Liver (tissue), 9 donors: ENCODE measurements around the gene GPR42. TPM values are rescaled to one million over a fixed set of nuclear protein-coding genes. Genes with fewer than 3 reads are reported as not detected.
"Not testable (repeated sequence)": the region's sequence is repeated elsewhere in the genome, so short reads cannot be mapped to it uniquely, and the experiment has no call there.

Experiments used
- DNase-seq: peaks from one replicate; pipeline ENCODE4 v3.0.0-alpha.2; 2017; ENCODE audit warnings: low spot score
- H3K27ac ChIP-seq, 2 donors: one replicate each; pipeline ENCODE4 v1.7.0; 2013; ENCODE audit warnings: inconsistent platforms in 2 of 2, low read length in 2 of 2, control low read depth in 1 of 2, low read depth in 1 of 2, mild to moderate bottlenecking in 1 of 2
- H3K27me3 ChIP-seq, 4 donors: one replicate each; pipeline versions ENCODE4 v1.6.1 to v1.7.0; 2013; ENCODE audit warnings: low read length in 3 of 4, inconsistent platforms in 1 of 4, mild to moderate bottlenecking in 1 of 4, moderate library complexity in 1 of 4; ENCODE audit not compliant: control insufficient read depth in 4 of 4, insufficient read depth in 4 of 4
- H3K36me3 ChIP-seq, 4 donors: one replicate each; pipeline versions ENCODE4 v1.6.1 to v1.7.0; 2013; ENCODE audit warnings: low read length in 3 of 4, mild to moderate bottlenecking in 3 of 4, low read depth in 1 of 4, moderate library complexity in 1 of 4; ENCODE audit not compliant: control insufficient read depth in 4 of 4, insufficient read depth in 3 of 4
- H3K4me1 ChIP-seq, 4 donors: one replicate each; pipeline versions ENCODE4 v1.6.1 to v1.7.0; 2013; ENCODE audit warnings: low read length in 3 of 4, mild to moderate bottlenecking in 3 of 4, moderate library complexity in 1 of 4; ENCODE audit not compliant: control insufficient read depth in 4 of 4, insufficient read depth in 4 of 4
- H3K4me3 ChIP-seq, 3 donors: one replicate each; pipeline versions ENCODE4 v1.6.1 to v1.7.0; 2013; ENCODE audit warnings: low read length in 3 of 3, control low read depth in 1 of 3, low read depth in 1 of 3, mild to moderate bottlenecking in 1 of 3
- H3K9ac ChIP-seq, 2 donors: one replicate each; pipeline ENCODE4 v1.7.0; 2013; ENCODE audit warnings: low read length in 2 of 2, mild to moderate bottlenecking in 2 of 2, moderate library complexity in 2 of 2, control low read depth in 1 of 2, low read depth in 1 of 2
- H3K9me3 ChIP-seq, 4 donors: one replicate each; pipeline versions ENCODE4 v1.6.1 to v1.7.0; 2013; ENCODE audit warnings: low read length in 3 of 4; ENCODE audit not compliant: control insufficient read depth in 4 of 4
- HNF4A ChIP-seq, 2 donors: conservative IDR thresholded peaks; 2 replicates each; pipeline ENCODE4 v1.6.1; 2016; ENCODE audit warnings: antibody characterized with exemption in 2 of 2, mild to moderate bottlenecking in 2 of 2
- HNF4G ChIP-seq: IDR thresholded peaks from 2 replicates; pipeline ENCODE4 v1.6.1; 2016; ENCODE audit warnings: antibody characterized with exemption
- MAX ChIP-seq: IDR thresholded peaks from 2 replicates; pipeline ENCODE4 v1.6.1; 2016; ENCODE audit warnings: antibody characterized with exemption
- NR2F2 ChIP-seq: IDR thresholded peaks from 2 replicates; pipeline ENCODE4 v1.6.1; 2016; ENCODE audit warnings: antibody characterized with exemption
- RAD21 ChIP-seq, 2 donors: IDR thresholded peaks; 2 replicates each; pipeline ENCODE4 v1.6.1; 2016; ENCODE audit warnings: antibody characterized with exemption in 2 of 2, mild to moderate bottlenecking in 2 of 2
- REST ChIP-seq: IDR thresholded peaks from 2 replicates; pipeline ENCODE4 v1.6.1; 2016; ENCODE audit warnings: antibody characterized with exemption, mild to moderate bottlenecking
- RXRA ChIP-seq, 2 donors: IDR thresholded peaks; 2 replicates each; pipeline ENCODE4 v1.6.1; 2017 to 2018; ENCODE audit warnings: antibody characterized with exemption in 2 of 2, mild to moderate bottlenecking in 1 of 2
- SP1 ChIP-seq: IDR thresholded peaks from 2 replicates; pipeline ENCODE4 v1.6.1; 2018; ENCODE audit warnings: antibody characterized with exemption, mild to moderate bottlenecking
- TAF1 ChIP-seq: conservative IDR thresholded peaks from 2 replicates; pipeline ENCODE4 v1.6.1; 2016; ENCODE audit warnings: antibody characterized with exemption, mild to moderate bottlenecking
- WGBS: extraction: QIAGEN DNeasy Blood & Tissue Kit; methylation state at CpG from one replicate; pipeline ENCODE4 v1.1.7; 2013; 5-methylcytosine and 5-hydroxymethylcytosine counted together
- polyA plus RNA-seq, 2 donors: library from polyadenylated mRNA; stranded (reverse) in 1 of 2; unstranded in 1 of 2; fragments of 200-250 nt in 1 of 2; fragments of >200 nt in 1 of 2; fragmentation: Nextera tagmentation in 1 of 2; extraction: Ambion mirVana in 1 of 2; gene quantifications; one replicate each; pipeline versions ENCODE4 v1.2.1 to v1.2.3, GENCODE V29; 2013 to 2015
- total RNA-seq, 2 donors: library from RNA; depleted of rRNA; stranded (reverse); fragments of >200 nt; gene quantifications; one replicate each; pipeline ENCODE4 v1.2.3, GENCODE V29; 2014
- TF ChIP-seq, protein P1 (sequence below): IDR thresholded peaks from 2 replicates; pipeline ENCODE4 v1.6.1; 2016; ENCODE audit warnings: antibody characterized with exemption
- donor health status: healthy.
- donor health status: healthy.
- donor health status: healthy.
- donor health status: healthy.
- donor health status: healthy.

GPR42 gene
- total and polyA plus RNA-seq, 4 donors, result not detected

DNA sequence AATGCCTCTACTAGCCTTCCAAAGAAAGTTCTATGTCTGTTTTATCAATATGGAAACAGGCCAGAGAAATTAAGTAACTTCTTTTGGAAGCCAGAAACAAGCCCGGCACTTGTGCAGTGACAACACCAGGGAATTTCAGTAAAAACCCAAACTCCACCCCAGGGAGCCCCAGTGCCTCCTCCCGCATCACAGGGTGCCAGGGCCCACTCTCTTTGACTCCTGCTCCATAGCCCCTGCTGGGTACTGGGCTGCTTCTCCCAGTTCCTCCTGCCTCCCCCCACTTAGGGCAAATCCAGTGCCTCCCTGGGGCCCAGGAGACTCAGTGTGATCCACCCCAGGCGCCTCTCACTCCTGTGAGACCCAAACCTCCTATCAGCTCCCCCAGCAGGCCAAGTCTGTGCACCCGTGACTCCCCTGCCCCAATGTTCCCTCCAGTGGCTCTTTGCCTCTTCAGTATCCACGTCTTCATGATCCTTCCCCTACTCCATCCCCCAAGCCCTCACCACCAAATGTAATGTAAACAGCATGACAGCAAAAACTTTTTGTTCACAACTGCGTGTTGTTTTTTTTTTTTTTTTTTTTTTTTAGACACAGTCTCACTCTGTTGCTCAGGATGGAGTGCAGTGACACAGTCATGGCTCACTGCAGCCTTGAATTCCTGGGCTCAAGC lies 14.9 kb upstream of the GPR42 start:
- 54% methylated on average over 6 of the region's 6 CpGs for WGBS
- H3K9me3 ChIP-seq, result no peaks in the 10 kb centered on the region
- no peak overlapping the region for H3K4me3 ChIP-seq
- DNase-seq, result no peak
- no peak for TF ChIP-seq REST
- TF ChIP-seq HNF4G, result no peak
- no peak for TF ChIP-seq MAX
- no peak for TF ChIP-seq HNF4A (conservative IDR thresholded peaks at IDR 0.05)
- TF ChIP-seq SP1, result no peak
- no peak for TF ChIP-seq TAF1
- TF ChIP-seq NR2F2, result no peak
- TF ChIP-seq RAD21 (IDR thresholded peaks at IDR 0.05), result peak in 1 of 2 donors; percentile 18
- no peaks in the 10 kb centered on the region for H3K36me3 ChIP-seq
- H3K27ac ChIP-seq, result no peak overlapping the region
- H3K4me1 ChIP-seq, result peaks cover 3 to 15% (median 4%) of the 10 kb centered on the region in 4 donors
- H3K27me3 ChIP-seq, result no peaks in the 10 kb centered on the region
- H3K9ac ChIP-seq, result no peak overlapping the region

- no peaks in the 10 kb centered on the region for H3K36me3 ChIP-seq
- no peaks in the 10 kb centered on the region for H3K9me3 ChIP-seq
- no peak within 1 kb of the TSS for H3K4me3 ChIP-seq
- 58% methylated on average over 18 of the region's 18 CpGs for WGBS
- H3K27me3 ChIP-seq, result no peaks in the 10 kb centered on the region
- H3K4me1 ChIP-seq, result peaks cover under 1 to 13% (median 3%) of the 10 kb centered on the region in 4 donors
- no peak for DNase-seq
- TF ChIP-seq RXRA (IDR thresholded peaks at IDR 0.05) (peak in 1 of 2 donors; percentile 10), NR2F2 (peak; percentile 19), RAD21 (IDR thresholded peaks at IDR 0.05) (peak in 1 of 2 donors; percentile 35)
- TF ChIP-seq, protein P1, sequence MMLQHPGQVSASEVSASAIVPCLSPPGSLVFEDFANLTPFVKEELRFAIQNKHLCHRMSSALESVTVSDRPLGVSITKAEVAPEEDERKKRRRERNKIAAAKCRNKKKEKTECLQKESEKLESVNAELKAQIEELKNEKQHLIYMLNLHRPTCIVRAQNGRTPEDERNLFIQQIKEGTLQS, result no peak
- no peak within 1 kb of the TSS for H3K27ac ChIP-seq
- H3K9ac ChIP-seq, result no peak within 1 kb of the TSS
These were observed 12.8 kb upstream of the GPR42 start, which contains the start of gene FFAR3 for GRCh38 chr19:35357867-35358573. TSS of gene FFAR3 (plus strand) at chr19:35358460. CDS start at chr19:35358891, 431 bp downstream.

DNA sequence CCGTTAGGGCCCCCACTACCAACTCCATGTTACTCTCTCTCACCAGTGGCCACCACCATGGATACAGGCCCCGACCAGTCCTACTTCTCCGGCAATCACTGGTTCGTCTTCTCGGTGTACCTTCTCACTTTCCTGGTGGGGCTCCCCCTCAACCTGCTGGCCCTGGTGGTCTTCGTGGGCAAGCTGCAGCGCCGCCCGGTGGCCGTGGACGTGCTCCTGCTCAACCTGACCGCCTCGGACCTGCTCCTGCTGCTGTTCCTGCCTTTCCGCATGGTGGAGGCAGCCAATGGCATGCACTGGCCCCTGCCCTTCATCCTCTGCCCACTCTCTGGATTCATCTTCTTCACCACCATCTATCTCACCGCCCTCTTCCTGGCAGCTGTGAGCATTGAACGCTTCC lies 12.0 kb upstream of the GPR42 start:
- not testable (repeated sequence) for H3K27me3 ChIP-seq, DNase-seq, H3K27ac ChIP-seq, H3K9me3 ChIP-seq, H3K9ac ChIP-seq, H3K4me3 ChIP-seq, H3K36me3 ChIP-seq
- peaks cover 0 to 12% (median 3%) of the 10 kb centered on the region in 4 donors for H3K4me1 ChIP-seq
- 87% methylated on average over 11 of the region's 16 CpGs for WGBS

GRCh38 chr19:35359395-35359794 lies 11.5 kb upstream of the GPR42 start:
- 93% methylated on average over 20 of the region's 21 CpGs for WGBS
- H3K27me3 ChIP-seq, H3K4me3 ChIP-seq, H3K9ac ChIP-seq, DNase-seq, H3K9me3 ChIP-seq, H3K36me3 ChIP-seq, H3K27ac ChIP-seq: not testable (repeated sequence)
- peaks cover 0 to 12% (median 3%) of the 10 kb centered on the region in 4 donors for H3K4me1 ChIP-seq

DNA sequence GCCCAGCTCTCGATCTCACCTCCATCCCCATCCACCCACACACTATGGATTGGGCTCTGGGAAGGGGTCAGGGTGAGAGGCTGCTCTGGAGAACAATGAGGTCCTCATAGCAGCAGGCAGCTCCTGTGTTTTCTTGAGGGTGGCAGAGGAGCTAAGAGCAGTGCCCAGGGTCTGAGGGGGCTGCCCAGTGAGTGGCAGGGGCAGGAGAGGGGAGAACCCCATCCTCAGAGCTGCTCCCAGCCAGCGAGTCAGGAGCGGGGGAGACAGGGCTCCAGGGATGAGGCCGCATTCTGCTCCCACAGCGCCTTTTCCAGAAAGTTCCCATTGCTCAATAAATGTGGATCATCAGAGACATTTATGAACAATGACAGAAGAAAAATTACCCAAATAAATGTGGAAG lies 10.8 kb upstream of the GPR42 start:
- 90% methylated on average over 4 of the region's 5 CpGs for WGBS
- H3K27me3 ChIP-seq, H3K9ac ChIP-seq, H3K27ac ChIP-seq, H3K9me3 ChIP-seq, H3K36me3 ChIP-seq, DNase-seq, H3K4me3 ChIP-seq: not testable (repeated sequence)
- peaks cover 0 to 12% (median 3%) of the 10 kb centered on the region in 4 donors for H3K4me1 ChIP-seq
